HUES6 (cell line): ENCODE results near the gene NOTCH1.

Experiments
- H3K27ac ChIP-seq: 2 replicates; pipeline ENCODE4 v1.7.0; 2013; ENCODE audit warnings: low read depth, mild to moderate bottlenecking, low read length, inconsistent platforms
- H3K27me3 ChIP-seq: 2 replicates; pipeline ENCODE4 v1.6.1; 2013; ENCODE audit warnings: low read length; ENCODE audit not compliant: control insufficient read depth, insufficient read depth
- H3K36me3 ChIP-seq: 2 replicates; pipeline ENCODE4 v1.6.1; 2013; ENCODE audit warnings: low read length; ENCODE audit not compliant: control insufficient read depth, insufficient read depth
- H3K4me1 ChIP-seq: 2 replicates; pipeline ENCODE4 v1.6.1; 2013; ENCODE audit warnings: low read length; ENCODE audit not compliant: control insufficient read depth, insufficient read depth
- H3K4me3 ChIP-seq: 2 replicates; pipeline ENCODE4 v1.5.1; 2013; ENCODE audit warnings: low read depth, low read length
- H3K9ac ChIP-seq: one replicate; pipeline ENCODE4 v1.6.1; 2013; ENCODE audit warnings: mild to moderate bottlenecking, low read length
- H3K9me3 ChIP-seq: 2 replicates; pipeline ENCODE4 v1.6.1; 2013; ENCODE audit warnings: low read depth, low read length; ENCODE audit not compliant: control insufficient read depth, insufficient read depth

NOTCH1 gene

DNA sequence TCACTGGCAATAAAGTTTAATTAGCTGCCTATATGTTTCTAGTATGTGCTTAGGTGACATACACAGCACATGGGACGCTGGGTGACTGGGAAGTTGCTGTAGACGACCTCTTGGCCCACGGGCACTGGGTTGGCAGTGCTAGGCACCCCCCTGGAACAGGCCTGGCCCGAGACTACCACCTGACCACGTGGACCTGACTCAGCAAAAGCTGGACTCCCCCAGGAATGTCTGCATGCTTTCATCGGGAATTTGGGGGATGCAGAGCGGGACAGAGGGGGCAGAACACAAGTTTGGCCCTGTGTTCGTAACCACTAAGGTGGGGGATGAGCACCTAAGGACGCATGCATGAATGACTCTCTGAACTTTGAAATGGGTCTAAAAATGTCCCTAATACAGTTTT, 89.6 kb downstream of the NOTCH1 start:
- H3K9ac ChIP-seq, result no peak overlapping the region
- H3K36me3 ChIP-seq, result peaks cover 90% of the 10 kb centered on the region
- H3K4me3 ChIP-seq, result no peak overlapping the region
- H3K9me3 ChIP-seq, result no peaks in the 10 kb centered on the region
- no peaks in the 10 kb centered on the region for H3K27me3 ChIP-seq
- no peak overlapping the region for H3K27ac ChIP-seq
- H3K4me1 ChIP-seq, result no peaks in the 10 kb centered on the region

DNA sequence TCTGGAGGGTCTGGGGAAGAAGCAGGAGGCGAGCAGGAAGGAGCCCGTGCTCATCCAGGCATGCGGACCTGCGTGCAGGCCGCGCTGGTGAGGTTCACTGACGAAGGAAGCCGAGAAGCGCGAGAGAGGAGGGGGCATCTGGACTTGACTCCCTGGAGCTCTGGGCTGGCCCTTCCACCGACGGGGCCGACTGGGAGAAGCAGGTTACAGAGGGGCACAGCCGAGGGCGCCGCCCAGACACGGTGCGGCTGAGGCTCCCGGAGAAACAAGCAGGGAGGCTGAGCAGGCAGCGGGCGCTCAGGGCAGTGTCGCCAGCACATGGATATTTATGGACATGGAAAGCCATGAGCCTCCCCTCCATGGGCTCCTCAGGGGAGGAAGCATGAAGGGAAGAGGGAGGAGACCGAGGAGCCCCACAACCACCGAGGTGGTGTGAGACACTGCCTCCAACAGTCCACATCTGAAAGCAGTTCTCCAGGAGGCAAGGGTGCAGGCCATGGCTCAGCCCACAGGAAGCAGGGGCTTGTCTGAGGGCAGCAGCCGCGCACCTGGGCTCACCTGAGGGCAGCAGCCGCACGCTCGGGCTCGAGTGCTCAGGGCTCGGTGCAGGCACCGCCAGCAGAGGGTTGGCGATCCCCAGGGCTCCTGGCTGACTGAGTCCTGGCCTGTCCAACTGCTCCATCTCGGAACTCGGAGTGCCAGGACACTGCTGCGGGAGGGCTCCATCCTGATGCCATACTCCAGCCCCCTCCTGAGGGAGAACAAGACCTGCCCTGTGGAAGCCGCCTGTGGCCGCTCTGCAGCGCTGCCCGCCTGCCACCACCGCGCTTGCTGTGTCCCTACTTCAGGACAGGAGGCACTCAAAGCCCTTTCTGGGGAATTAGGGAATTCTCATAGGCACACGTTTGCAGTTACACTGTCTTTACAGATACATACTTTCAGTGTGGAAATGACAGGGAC, 90.5 kb downstream of the NOTCH1 start:
- no peaks in the 10 kb centered on the region for H3K27me3 ChIP-seq

DNA sequence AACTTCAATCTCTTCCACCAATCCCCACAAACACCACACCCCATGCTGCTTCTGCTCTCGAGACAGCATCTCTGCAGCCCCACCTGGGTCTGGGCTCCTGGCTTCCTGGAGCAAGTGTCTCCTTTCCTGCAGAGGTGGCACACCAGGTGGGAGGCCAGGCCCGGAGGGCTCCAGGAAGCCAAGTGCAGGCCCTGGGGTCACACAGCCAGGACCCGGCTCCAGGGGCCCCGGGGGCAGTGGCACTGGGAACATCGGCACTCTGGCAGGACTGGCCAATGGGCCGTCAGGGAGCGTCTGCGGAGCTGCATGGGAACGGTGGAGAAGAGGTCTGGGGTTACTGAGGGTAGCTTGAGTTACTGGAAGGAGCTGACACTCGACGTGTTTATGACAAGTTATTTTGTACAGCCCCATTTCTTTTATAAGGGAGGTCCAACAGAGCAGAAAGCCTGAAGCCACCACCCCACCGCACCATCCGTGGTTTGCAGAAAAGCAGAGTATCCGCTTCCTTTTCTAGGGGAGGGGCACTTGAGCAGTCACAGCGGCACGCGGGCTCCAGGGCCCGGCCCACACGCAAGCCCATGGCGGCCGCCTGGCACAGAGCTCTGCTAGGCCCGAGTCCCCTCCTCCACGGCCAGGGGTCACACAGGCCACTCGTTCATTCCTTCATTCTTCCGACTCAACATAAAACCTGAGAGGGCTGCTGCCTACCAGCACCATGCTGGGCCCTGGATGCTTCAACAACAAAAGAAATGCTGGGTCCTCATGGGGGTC, 91.6 kb downstream of the NOTCH1 start:
- H3K9me3 ChIP-seq, result no peaks in the 10 kb centered on the region

More for the DNA sequence above, 90.5 kb downstream of the NOTCH1 start:
- no peaks in the 10 kb centered on the region for H3K9me3 ChIP-seq
- H3K36me3 ChIP-seq, result peaks cover 90% of the 10 kb centered on the region
- H3K4me1 ChIP-seq, result no peaks in the 10 kb centered on the region
- no peak overlapping the region for H3K9ac ChIP-seq
- no peak overlapping the region for H3K4me3 ChIP-seq
- no peak overlapping the region for H3K27ac ChIP-seq

DNA sequence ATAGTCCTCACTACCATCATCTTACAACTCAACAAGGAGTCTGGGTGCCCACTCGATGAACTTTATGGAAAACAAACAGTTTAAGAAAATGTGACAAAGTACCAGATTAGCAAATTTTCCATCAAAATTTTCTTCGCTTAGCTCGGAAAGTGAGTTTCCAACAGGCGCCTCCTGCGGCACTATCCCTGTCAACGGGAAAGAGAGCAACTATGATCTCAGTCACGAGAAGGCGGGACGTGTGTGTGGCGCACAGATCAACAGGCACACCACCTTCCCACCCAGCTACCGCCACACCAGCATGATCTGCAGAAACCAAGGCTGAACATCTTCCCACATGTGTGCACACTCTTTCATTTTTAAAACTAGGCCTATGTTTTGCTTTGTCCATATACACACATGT, 92.5 kb downstream of the NOTCH1 start:
- Histone ChIP-seq H3K4me1 (no peaks in the 10 kb centered on the region), H3K27ac (no peak overlapping the region), H3K36me3 (peaks cover 91% of the 10 kb centered on the region), H3K9ac (no peak overlapping the region), H3K27me3 (no peaks in the 10 kb centered on the region), H3K9me3 (no peaks in the 10 kb centered on the region), H3K4me3 (no peak overlapping the region)

More for the DNA sequence above, 91.6 kb downstream of the NOTCH1 start:
- Histone ChIP-seq H3K9ac (no peak overlapping the region), H3K27ac (no peak overlapping the region), H3K27me3 (no peaks in the 10 kb centered on the region), H3K36me3 (peaks cover 91% of the 10 kb centered on the region), H3K4me3 (no peak overlapping the region), H3K4me1 (no peaks in the 10 kb centered on the region)

DNA sequence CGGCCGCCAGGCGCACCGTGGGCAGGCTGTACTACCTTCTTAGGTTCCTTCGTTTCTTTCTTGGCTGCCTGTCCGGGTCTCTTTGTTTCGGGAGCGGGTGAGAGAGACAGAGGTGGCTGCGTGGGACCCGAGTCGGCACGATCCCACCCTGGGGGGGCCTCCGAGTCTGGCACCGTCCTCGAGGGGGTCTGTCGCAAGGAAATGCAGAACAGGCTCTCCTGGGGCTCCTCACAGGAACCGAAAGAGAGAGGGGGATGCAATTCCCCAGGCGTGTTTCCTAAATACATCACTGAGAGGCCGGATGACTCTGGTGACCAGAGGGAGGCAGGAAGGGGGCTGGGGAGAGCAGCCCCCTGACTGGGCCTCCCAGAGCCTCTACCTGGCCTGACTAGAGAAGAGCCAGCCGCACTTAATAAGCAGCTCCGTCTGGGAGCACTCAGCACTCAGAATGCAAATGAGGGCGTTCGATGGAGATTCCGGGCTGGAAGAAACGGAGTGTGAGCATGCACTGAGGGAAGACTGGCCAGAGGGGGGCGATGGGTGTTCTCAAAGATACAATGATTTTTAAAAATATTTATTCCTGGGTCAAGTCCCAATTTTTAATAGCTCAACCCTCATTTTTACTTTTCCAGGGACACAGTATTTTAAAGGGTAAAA, 94.5 kb downstream of the NOTCH1 start:
- Histone ChIP-seq H3K9me3 (no peaks in the 10 kb centered on the region), H3K27ac (no peak overlapping the region), H3K4me1 (no peaks in the 10 kb centered on the region), H3K4me3 (no peak overlapping the region), H3K9ac (no peak overlapping the region), H3K36me3 (peaks cover 91% of the 10 kb centered on the region), H3K27me3 (no peaks in the 10 kb centered on the region)

DNA sequence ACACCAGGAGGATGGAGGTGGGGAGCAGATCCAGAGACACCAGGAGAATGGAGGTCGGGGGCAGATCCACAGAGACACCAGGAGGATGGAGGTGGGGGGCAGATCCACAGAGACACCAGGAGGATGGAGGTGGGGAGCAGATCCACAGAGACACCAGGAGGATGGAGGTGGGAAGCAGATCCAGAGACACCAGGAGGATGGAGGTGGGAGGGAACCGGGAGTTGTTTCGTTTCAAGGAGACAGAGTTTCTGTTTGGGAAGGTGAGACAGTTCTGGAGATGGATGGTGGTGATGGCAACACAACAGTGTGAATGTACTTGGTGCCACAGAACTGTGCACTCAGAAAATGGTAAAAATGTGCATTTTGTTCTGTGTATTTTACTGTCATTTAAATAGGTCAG, 97.2 kb downstream of the NOTCH1 start:
- Histone ChIP-seq H3K27me3 (no peaks in the 10 kb centered on the region), H3K9me3 (no peaks in the 10 kb centered on the region), H3K9ac (no peak overlapping the region), H3K27ac (no peak overlapping the region), H3K4me1 (no peaks in the 10 kb centered on the region), H3K36me3 (peaks cover 91% of the 10 kb centered on the region), H3K4me3 (no peak overlapping the region)

DNA sequence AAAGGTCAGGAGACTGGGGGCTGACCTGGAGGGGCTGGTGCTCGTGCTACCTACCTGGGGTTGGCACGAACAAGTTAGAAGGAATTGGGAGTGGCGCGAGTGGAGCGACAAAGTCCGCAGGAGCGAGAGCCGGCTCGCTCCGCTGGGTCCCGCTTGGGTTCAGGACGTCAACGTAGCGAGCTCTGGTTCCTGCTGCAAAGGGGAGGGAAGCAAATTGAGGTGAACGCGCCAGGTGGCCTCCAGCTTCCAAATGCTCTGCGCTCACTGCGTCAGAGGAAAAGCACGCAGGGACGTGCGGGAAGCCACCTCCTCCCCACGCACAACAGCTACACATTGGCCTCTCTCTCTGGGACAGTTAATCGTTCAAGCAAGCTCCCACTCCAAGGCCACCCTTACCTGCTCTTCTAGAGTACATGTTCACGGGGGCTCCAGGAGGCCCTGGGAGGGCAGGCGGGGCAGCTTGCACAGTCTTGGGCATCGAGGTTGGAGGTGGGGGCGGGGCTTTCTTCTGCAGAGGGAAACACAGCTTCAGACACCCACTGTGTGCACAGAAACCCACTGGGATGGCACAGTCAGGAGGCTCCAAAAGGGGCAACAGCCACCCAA, 98.6 kb downstream of the NOTCH1 start:
- Histone ChIP-seq H3K27ac (no peak overlapping the region), H3K4me1 (no peaks in the 10 kb centered on the region), H3K36me3 (peaks cover 96% of the 10 kb centered on the region), H3K9ac (peak overlapping the region; percentile 10), H3K9me3 (no peaks in the 10 kb centered on the region), H3K4me3 (no peak overlapping the region), H3K27me3 (no peaks in the 10 kb centered on the region)

DNA sequence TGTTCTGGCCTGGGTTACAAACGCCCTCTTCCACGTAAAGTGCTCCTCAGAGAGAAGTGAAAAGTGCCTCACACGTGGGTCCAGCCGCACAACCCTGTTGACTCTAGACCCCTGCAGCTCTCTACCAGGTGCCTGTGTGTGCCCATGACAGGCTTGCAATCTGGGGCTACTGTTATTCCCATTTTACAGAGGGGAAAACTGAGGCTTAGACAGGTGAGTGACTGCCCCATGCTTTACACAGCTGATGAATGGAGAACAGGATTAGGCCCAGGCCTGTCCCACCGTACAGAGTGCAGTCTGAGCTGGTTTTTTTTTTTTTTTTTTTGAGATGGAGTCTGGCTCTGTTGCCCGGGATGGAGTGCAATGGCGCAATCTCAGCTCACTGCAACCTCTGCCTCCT, 100.0 kb downstream of the NOTCH1 start:
- no peaks in the 10 kb centered on the region for H3K9me3 ChIP-seq
- H3K9ac ChIP-seq, result no peak overlapping the region
- no peaks in the 10 kb centered on the region for H3K4me1 ChIP-seq
- H3K27ac ChIP-seq, result no peak overlapping the region
- no peak overlapping the region for H3K4me3 ChIP-seq
- peaks cover 98% of the 10 kb centered on the region for H3K36me3 ChIP-seq
- no peaks in the 10 kb centered on the region for H3K27me3 ChIP-seq
